Activated CD4-positive, CD25-positive, alpha-beta regulatory T cell treated with anti-CD3 and anti-CD28 coated beads, Interleukin-2, amount 50 U/mL, for 72 hours (primary cell): ENCODE results near the gene S100A5.

Experiments used
- DNase-seq: peaks from one replicate; pipeline ENCODE4 v3.0.0; 2021

The S100A5 gene

GRCh38 chr1:153546796-153547559 is 6.2 kb upstream of the S100A5 start:
- DNase-seq = peak; percentile 14

DNA sequence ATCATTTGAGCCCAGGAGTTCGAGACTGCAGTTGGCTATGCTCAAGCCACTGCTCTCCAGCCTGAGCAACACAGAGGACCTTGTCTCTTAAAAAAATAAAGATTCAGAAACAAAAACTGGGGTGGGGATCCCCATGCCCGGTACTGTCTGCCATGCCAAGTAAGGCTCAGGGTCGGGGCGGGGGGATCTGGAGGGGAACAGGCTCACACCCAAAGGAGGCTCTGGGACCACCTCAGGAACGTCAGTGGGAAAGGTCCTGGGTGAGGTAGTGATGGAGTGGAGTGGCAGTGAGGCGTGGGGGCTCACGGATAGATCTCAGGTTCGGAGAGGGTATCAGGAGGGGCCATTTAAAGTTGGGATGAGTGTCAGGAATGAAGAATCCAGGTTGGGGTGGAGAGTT is 5.6 kb upstream of the S100A5 start:
- DNase-seq = peak; percentile 22

- peak; percentile 89 for DNase-seq
These were observed 4.6 kb upstream of the S100A5 start, which contains the start of gene S100A4 for GRCh38 chr1:153545067-153546055. TSS of gene S100A4 (minus strand) at chr1:153545806. CDS start at chr1:153544794, 1,012 bp downstream.

- DNase-seq = no peak
These were observed 3.8 kb upstream of the S100A5 start for GRCh38 chr1:153544453-153545066.

DNA sequence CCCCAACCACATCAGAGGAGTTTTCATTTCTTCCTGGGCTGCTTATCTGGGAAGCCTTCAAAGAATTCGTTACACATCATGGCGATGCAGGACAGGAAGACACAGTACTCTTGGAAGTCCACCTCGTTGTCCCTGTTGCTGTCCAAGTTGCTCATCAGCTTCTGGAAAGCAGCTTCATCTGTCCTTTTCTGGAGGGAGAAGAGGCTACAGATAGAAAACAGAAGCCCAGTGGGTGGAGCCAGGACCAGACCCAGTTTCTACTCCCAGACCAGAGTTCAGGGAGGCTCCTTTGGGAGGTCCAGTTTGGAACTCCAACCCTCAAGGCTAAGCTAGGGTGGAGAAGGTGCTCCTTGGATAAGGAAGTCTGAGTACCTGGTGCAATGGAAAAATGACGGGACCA is 3.0 kb upstream of the S100A5 start:
- DNase-seq = no peak

DNA sequence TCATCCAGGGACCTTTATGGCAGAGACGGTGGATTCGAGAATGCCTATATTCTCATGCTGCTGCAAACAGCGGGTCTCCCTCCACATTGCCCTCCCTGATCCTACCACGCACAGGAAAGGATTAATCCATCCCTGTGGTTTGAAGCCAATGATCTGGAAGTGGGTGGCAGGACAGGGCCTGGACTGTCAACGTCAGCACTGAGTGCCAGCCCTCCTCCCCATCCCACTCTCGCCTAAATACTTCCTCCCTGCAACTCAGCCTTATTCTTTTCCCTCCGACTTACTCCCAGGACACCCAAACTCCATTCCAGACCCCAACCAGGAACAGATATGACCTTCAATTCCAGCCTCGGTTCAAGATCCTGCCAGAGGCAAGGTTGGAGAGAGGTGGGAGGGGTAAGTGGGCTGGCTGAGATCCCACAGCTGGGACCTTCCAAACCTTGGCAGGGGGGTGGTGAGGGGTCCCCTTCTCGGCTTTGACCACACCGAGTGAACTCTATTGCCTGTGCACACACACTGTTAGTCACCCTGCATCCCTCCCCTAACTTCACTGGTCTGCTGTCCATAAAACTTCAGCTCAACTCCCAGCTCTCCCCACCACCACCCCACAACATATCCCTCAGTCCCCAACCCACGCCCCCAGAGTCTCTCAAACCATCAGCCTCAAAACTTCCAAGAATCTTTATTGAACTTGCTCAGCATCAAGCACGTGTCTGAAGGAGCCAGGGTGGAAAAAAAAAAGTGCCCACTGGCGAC is 2.4 kb upstream of the S100A5 start:
- DNase-seq = no peak

DNA sequence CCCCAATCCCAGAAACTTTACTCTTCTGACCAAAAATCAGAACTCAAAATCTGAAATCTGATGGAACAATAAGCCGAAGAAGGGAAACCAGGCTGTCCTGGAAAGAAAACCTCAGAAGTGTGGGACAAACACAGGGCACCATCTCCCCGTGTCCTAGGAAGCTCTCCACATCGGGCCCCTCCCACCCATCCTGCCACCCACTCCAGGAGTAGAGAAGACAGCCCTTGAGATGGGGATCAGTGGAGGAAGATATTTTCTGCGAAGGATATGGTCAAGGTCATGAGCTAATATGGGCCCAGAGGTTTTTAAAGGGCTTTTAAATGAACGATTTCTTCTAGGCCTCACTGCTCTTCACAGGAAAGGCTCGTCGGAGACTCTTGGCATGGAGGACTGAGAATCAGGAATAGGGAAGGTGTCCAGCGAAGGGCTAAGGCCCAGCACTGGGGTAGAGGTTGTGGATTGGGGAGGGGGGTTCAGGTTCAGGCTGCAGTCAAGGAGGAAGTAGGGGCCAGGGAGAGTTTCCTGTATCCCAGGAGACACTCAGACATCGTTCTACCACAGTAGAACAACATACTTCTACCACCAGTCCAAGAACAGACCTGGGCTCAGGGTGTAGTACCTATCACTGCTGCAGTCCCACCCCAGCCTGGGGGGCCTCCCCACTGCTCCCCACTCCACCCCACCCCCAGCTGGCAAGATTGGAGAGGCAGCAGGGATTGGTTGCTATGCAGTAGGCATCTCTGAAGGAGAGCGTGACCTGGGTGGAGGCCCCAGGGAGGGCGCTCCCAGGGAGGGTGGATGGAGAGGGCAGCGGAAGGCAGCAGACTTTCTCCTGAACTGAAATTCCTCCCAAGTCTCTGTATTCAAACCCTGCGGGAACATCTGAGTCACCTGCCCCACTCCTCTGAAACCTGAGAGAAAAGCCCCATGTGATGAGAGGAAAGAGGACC is 1.2 kb upstream of the S100A5 start:
- DNase-seq = no peak

DNA sequence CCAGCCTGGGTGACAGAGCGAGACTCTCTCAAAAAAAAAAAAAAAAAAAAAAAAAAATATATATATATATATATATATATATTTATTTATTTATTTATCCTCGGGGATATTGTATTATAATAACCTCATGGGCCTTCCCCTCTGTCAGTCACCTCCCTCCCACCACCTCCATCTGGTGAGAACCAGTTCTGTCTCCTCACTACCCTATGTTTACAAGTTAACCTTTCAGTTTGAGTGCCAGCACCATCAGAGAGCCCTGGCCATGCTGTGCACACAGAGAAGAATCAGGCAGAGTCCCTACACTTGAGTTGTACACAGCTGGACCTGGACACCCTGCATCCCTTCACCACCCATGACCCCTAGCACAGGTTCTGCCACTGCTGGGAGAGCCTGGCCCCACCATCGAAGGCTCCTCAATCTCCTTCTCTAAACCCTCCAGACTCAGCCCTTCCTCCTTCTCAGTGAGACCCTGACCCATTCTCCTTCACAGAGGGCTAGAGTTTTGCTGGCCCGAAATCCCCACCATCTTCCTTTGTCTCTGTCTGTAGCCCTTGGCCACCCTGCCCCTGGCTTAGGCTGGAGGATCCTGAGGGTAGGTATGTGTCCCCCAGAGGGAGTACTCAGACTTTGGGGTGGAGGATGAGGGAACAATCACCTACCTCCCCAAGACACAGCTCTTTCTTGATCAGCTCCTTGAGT is 1.2 kb downstream of the S100A5 start:
- no peak for DNase-seq

DNA sequence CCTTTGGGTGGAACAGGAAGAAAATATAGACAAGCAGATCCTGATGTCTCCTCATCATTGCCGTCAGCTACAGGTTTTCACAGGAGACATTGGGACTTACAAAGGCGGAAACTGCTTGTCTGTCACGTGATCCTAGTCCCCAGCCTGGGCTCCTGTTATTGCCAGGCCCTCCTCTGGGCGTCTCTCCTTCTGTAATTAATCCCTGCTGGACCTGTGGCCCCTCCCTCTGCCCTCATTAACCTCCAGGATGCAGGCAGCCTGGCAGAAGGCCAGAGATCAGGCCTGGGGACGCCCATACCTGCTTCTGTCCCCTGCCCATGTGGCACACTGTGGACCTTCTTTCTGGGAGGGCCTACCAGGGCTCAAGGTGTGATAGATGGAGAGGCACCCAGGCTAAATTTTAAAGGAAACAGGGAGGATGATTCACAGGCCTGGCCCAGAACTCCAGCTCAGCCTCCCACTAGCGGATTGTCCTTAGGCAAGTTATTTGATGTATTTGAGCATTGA is 2.4 kb downstream of the S100A5 start:
- no peak for DNase-seq

DNA sequence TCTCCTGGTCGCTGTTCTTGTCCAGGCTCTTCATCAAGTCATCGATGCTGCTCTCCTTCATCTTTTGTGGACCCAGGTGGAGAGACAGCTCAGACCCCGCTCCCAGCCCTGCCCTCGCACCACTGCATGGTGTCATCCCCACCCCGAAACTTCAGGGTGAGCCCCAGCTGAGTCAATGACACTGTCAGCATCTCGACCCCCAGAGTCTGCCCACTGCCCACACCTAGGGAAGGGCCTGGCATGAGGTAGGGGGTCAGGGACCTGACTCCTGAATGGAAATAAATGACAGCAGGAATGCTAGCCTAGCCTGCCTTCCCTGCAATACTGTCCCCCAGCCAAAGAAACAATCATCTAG is 3.4 kb downstream of the S100A5 start:
- no peak for DNase-seq

GRCh38 chr1:153536671-153537375 is 3.9 kb downstream of the S100A5 start:
- no peak for DNase-seq

DNA sequence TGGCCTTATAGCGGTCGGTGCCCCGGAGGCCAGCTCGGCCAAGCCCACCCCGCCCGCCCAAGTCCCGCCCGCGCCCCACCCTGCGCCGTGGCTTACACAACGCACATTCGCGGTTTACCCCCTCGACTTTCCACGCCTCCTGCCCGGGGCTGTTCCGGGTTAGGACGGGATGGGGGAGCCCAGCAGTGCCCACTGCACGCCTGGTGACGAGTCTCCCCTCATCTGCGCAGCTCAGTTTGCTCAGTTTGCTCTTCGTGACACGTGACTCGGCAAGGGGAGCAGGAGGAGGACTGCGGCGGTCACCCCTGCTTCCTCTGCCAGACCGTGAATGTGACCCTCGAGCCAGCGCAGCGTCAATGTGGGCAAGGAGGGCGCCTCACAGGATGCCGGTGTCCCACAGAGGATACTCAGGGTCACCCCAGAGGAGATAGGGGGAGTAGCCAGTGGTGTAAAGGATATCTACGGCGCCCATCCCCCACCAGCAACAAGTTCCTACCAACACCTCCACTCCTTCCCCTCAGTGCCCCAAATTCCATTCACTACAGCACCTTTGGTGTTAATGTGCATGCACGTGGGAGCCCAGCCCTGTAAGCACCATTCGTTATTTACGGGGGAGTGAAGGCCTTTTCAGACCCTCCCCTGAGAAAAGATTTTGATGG is 4.6 kb downstream of the S100A5 start:
- peak; percentile 75 for DNase-seq

DNA sequence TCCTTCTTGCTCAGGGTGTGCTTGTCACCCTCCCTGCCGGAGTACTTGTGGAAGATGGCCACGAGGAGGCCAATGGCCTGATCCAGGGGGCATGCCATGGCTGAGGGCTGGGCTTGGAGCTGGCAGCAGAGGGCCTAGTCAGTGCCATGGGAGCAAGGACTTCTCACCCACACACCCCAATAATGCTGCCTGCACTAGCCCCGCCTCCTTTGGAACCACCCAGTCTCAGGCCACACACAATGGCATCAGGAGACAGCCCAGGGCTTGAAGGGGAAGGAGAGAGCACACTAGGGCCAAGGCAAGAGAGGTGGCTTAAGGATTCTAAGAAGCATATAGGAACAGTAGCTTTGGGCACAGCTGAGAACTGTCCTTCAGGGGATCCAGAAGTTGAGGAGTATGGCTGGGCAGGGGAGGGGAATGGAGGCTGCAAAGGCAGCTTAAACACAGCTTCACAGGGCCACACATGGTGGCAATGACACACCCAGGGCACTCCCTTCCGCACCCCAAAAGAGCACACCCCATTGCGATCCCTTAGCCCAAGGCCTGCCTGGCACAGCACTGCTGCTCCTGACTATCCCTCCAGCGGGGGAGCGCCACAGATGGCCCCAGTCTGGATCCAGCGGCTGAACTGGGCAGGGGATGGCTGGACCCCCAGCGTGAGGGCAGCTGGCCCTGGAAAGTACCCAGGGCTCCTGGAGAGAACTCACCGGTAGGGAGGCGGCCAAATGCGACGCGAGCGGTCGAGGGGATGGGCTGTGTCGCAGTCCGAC is 5.3 kb downstream of the S100A5 start, which contains the start of gene S100A6:
Gene S100A6, minus strand, starts transcription at position 750 of the 770 bp plus-strand sequence. Its CDS starts 652 bp downstream, at position 98.
- peak; percentile 58 for DNase-seq

DNA sequence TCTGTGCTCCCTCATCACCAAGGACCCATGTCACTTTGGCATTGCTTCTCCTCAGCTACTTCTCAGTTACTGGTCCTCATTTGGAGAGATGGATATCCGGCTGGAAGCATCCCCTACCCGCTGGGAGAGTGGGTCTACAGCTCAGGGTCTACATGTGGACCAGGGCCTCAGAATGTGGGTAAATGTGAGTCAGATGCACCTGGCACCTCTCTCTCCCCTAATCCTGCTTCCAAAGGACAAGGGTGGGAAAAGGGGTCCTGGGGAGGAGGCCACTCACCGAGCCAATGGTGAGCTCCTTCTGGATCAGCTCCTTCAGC is 5.9 kb downstream of the S100A5 start:
- DNase-seq = no peak

DNA sequence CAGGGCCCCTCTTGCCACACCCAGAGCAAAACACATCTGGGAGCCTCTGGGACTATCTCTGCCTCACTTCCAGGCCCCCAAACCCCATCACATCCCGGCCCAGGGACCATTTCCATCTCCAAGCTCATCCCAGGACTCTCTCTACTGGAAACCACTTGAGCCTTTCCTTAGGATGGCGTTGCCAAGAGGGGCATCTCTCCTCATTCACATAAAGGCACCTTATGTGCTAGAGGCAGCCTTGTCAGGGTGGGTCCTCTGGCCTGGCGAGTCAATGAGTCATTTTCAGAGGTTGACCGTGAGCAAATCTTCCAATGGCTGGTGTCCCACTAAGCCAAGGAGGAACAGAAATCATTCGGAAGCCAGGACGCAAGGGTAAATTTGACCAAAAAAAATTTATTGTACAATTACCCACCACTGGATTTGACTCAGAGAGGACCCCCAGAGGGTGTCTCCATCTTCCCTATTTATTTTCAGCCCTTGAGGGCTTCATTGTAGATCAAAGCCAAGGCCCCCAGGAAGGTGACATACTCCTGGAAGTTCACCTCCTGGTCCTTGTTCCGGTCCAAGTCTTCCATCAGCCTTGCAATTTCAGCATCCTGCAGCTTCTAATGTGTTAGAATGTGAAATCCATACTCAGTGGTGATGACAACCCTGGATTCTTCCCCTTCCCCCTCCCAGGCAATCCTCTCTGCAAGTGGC is 6.4 kb downstream of the S100A5 start:
- DNase-seq = no peak

DNA sequence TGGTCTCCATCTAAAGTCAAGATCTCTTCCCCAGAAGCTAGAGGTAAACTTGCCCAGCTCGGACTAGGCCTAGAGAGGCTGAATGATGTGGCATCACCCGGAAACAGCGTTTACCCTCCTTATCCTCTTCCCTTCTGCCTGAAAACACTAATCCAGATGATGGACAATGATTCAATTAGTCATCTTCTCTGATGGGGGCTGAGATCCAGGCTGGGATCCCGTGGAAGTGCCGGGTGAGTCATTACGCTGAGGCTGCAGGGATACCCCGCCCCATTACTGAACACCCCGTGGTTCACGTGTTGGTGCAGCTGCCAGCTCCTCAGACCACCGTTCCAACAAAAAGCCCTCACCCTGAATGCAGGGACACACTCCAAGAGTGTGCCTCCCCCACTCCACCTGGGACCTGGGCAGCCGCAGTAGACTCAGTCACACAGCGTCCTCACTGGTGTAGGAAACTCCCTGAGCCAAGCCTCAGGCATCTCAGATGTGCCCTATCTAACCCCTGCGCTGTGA is 7.0 kb downstream of the S100A5 start:
- DNase-seq = peak; percentile 28

DNA sequence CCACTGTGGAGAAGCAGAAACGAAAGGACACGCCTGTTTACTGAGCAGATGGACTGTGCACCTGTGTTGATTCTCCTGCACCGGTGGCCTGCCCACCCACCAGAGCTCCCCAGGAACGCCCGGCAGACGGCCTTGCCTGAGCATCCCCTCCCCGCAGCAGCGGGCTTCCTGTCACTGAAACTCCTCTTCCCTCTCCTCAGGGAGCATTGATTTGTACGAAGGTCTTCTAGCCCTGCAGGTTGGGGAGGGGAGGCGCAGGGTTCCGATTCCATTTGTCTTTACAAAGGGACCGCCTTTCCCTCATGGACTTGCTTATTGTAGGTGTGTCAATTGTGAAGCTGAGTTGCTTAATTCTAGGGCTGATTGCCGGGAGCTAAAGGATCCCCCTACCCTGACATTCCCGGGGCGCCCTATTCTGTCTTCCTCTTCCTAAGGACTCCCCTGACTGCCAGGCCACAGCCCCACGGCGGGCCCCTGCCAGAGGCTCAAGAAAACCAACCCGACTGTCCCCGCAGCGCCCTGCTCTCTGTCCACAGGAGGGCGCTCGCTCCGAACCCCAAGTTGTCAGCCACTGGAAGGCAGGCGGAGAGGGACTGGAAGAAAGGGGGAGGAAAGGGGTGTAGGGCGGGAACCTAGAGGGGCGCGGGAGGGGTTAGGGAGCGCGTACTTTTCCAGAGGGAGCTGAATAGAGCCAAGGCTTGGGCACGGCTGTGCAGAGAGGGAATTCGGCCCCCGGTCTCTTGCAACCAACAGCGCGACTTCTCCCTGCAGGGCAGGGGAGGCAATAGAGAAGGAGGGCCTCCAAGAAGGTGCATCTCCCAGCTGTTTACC is 7.8 kb downstream of the S100A5 start:
- peak; percentile 80 for DNase-seq
